Activated CD4-positive, CD25-positive, alpha-beta regulatory T cell treated with anti-CD3 and anti-CD28 coated beads, Interleukin-2, amount 50 U/mL, for 24 hours (primary cell): ENCODE data around the gene NHERF2.
"Not testable (repeated sequence)": the region's sequence is repeated elsewhere in the genome, so short reads cannot be mapped to it uniquely, and the experiment has no call there.

Experiments
- ATAC-seq, 2 donors: fragments of 150-1000 bp; cut with Tn5 transposase; one replicate each; pipeline ENCODE4 v1.10.0; 2021; ENCODE audit warnings: mild to moderate bottlenecking in 1 of 2, moderate library complexity in 1 of 2

The NHERF2 gene

DNA sequence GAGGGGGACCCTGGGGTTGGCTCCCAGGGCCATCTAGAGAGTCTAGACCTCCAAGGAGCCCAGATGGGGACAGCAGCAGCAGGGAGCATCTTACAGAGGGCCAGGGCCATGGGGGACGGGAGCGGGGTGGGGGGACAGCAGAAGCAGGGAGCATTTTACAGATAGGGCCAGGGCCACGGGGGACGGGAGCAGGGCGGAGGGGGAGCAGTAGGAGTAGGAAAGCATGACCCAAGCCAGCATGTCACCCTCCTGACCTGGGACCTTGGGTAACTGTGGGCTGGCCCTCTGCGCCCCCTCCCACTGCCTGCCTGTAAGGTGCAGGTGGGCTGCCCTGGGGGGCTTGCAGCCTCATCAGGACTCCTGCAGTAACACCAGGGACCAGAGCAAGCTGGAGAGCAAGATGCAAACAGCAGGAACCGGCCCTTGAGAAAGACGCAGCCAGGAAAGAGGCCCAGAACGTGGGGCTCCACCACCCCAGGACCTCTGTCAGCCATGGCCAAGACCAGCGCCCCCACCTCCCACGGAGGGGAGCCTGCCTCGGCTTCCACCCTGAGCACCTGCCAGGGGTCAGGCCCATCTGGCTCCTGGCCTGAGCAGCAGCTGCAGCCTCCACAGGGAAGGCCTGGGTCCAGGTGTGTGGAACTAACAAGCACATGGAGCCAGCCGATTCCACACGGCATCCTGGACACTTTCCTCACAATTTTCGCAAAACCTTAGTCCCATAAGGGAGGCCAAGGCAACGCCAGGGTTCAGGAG lies 19.4 kb upstream of the NHERF2 start:
- ATAC-seq, result no peak

DNA sequence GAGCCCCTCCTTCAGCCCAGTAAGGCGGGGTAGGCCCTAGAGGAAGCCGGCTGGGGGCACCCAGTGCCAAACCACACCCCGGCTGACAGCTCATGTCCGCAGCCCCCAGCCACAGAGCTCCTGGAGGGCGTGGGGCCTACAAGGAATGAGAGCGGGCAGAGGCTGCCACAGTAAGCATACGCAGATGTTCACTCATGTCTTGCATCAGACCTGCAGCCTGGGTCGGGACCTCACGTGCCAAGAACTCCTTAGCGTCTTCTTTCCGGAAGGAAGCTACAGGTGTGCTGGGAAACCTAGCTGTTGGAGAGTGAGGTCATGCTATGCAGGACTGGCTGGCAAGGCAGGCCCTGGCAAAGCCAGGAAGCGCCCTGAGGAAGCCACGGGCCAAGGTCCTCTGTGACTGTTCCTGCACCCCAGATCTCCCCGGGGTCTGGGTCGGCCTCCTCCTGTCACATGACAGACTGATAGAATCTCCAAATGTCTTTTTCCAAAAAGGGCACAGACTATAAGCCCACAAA lies 18.6 kb upstream of the NHERF2 start:
- ATAC-seq, result no peak

GRCh38 chr16:2008631-2009163 lies 18.0 kb upstream of the NHERF2 start:
- no peak for ATAC-seq

- ATAC-seq, result peak; percentile 31 to 50
Observed at GRCh38 chr16:2009164-2009711, 17.5 kb upstream of the NHERF2 start.

- ATAC-seq, result peak; percentile 97
Observed at GRCh38 chr16:2009791-2010510, 16.8 kb upstream of the NHERF2 start, which contains the start of gene ZNF598. TSS of gene ZNF598 (minus strand) at chr16:2009821.

DNA sequence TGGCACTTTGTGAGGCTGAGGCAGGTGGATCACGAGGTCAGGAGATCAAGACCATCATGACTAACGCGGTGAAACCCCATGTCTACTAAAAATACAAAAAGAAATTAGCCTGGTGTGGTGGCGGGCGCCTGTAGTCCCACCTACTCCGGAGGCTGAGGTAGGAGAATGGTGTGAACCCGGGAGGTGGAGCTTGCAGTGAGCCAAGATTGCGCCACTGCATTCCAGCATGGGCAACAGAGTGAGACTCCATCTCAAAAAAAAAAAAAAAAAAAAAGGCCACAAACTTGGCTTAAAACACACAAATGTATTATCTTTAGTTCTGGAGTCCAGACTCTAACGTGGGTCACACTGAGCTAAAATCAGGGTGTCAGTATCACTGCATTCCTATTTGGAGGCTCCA lies 15.0 kb upstream of the NHERF2 start:
- ATAC-seq, result not testable (repeated sequence)

GRCh38 chr16:2013527-2013926 lies 13.2 kb upstream of the NHERF2 start:
- ATAC-seq, result no peak

DNA sequence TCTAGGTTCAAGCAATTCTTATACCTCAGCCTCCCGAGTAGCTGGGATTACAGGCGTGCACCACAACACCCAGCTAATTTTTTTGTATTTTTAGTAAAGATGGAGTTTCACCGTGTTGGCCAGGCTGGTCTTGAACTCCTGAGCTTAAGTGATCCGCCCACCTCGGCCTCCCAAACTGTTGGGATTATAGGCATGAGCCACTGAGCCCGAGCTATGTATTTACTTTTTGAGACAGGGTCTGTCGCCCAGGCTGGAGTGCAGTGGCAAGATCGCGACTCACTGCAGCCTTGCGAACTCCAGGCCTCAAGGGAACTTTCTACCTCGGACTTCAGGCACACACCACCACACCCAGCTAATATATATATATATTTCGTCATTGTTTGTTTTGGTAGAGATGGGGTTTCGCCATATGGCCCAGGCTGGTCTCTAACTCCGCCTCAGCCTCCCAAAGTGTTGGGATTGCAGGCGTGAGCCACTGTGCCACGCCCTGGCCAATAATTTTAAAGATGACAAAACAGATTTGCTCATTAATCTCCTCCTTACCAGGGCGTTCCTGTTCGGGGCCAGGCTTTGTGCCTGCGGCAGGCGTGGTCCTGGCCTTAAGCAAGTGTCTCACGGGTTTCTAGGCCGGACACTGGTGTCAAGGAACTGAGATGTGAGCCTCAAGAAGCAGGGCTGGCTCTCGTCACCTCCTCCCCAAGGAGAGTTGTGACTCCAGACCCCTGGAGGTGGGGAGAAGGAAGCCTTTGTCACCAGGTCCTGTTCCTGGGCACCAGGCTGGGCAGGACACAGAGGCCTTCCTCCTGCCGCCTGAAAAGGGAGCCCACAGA lies 11.4 kb upstream of the NHERF2 start:
- ATAC-seq, result no peak

- ATAC-seq, result no peak
Observed at GRCh38 chr16:2015947-2016208, 10.8 kb upstream of the NHERF2 start.

- ATAC-seq, result no peak
Observed at GRCh38 chr16:2016407-2016922, 10.2 kb upstream of the NHERF2 start.

- peak; percentile 22 for ATAC-seq
Observed at GRCh38 chr16:2019518-2019920, 7.2 kb upstream of the NHERF2 start, which contains the start of gene NPW. TSS of gene NPW (plus strand) at chr16:2019785.

DNA sequence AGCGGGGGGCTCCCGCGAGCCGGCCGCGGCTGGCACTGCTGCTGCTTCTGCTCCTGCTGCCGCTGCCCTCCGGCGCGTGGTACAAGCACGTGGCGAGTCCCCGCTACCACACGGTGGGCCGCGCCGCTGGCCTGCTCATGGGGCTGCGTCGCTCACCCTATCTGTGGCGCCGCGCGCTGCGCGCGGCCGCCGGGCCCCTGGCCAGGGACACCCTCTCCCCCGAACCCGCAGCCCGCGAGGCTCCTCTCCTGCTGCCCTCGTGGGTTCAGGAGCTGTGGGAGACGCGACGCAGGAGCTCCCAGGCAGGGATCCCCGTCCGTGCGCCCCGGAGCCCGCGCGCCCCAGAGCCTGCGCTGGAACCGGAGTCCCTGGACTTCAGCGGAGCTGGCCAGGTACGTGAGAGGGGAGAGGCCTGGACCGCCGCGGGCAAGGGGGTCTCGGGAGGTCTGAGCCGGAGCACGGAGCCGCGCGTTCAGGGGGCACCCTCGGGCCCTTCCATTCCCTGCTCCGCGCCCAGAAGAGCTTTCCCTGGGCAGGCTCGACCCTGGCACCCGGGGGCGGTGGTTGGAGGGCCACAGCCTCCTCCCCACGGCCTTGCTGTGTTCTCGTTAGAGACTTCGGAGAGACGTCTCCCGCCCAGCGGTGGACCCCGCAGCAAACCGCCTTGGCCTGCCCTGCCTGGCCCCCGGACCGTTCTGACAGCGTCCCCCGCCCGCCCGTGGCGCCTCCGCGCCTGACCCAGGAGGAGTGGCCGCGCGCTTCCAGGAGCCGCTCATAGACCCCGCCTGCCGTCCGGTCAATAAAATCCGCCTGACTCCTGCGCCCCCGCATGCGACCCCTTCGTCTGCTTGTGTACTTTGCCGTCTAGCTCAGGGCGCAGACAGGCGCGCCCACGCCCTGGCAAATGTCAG lies 6.5 kb upstream of the NHERF2 start:
- ATAC-seq, result no peak

DNA sequence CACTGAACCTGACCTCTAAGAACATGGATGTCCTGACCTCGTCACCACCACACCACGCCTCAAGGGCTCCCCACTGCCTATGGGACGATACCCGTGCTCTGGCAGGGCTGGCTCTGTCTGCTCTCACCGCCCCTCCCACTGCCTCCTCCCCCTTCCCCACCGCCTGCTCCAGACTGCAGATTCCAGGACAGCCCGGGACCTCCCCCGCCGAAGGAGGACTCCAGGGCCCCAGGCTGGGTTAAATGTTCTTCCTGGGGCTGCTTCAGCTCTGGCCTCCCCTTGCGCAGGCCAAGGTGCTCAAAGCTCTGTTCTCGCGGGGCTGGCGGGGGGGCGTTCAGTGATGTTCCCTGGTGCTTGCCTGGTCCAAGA lies 4.0 kb upstream of the NHERF2 start:
- ATAC-seq, result peak; percentile 18 to 27

DNA sequence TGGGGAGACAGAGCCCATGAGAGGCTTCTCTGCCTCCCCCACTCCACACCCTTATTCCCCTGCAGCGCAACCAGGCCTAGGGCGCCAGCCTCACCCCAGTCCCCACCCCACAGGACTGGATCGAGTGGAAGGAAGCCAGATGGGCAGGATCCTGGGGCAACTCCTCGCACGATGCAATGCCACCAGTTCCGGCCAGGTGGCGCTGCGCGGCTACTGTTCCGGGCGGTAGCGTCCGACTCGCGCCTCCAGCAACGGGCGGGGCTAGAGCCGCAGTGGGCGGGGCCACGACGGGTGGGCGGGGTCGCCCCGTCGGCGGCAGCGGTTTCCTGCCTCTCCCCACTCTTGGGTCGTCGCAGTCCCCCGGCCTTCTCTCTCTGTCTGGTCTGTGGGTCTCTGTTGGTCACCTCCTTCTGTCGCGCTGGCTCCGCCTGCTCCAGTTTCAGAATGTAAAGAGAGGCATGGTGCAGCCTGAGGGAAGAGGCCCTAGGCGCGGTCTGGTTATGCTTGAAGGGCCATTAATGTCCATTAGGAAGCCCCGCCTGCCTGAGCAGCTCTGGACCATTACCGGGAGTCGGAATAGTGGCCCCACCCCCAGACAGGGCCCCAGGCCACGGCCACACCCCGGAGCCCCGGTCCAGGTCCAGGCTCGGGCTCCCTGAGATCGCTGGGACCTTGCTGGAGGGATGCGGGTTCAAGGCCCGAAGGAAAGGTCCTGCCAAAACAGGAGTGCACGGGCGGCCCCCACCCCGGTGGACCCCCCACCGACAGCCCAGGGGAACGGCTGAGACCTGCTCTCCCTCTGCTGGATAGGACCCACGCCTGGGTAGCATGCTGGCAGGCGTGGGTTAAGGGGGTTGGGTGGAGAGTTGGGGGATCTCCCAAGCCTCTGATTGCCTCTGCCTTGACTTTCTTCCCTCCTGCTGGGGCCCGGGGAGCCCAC lies 3.3 kb upstream of the NHERF2 start:
- peak; percentile 82 to 84 for ATAC-seq

- no peak for ATAC-seq
Observed at GRCh38 chr16:2024032-2024420, 2.7 kb upstream of the NHERF2 start.

DNA sequence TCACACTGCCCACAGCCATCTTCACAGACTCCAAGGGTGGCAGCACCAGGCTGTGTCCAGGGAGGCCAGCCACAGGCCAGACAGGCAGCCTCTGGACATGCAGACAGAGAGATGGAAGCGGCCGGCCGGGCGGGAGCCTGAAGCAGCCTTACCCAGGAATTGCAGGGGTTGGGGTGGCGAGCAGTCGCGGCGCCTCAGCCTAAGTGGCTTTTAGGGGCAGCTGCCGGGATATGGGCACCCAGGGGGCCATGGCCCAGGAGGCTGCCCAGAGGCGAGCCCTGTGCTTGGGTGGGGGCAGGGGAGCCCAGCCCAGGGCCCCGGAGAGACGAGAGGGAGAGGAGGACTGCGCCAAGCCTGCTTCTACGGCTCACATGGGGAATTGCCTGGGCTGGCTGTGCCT lies 1.5 kb upstream of the NHERF2 start:
- no peak for ATAC-seq

- no peak for ATAC-seq
Observed at GRCh38 chr16:2025878-2026460, 733 bp upstream of the NHERF2 start.

GRCh38 chr16:2027024-2028010 lies 615 bp downstream of the NHERF2 start:
- peak in 1 of 2 donors; percentile 11 for ATAC-seq

GRCh38 chr16:2028146-2028545 lies 1.4 kb downstream of the NHERF2 start:
- no peak for ATAC-seq
